HEK293 (cell line): ENCODE measurements around the gene NAA16.

ENCODE experiments used
- CTCF ChIA-PET: fragments of 350-600 bp; formaldehyde crosslinking; extraction: SDS; loops from one replicate; lab custom pipeline; 2021; ENCODE audit warnings: antibody characterized with exemption; lab: Yijun Ruan, JAX
- POLR2A ChIA-PET: fragments of 300-600 bp; formaldehyde crosslinking; extraction: SDS; loops from one replicate; lab custom pipeline; 2020; ENCODE audit warnings: antibody characterized with exemption, inconsistent platforms; lab: Yijun Ruan, JAX
- H3K27ac ChIP-seq: fragments of 200-500 bp; sonication (Bioruptor generic); 2 replicates; pipeline ENCODE4 v1.5.1; 2014; ENCODE audit warnings: low read depth, low read length, control low read depth, inconsistent platforms; ENCODE audit errors: extremely low read depth
- H3K36me3 ChIP-seq, 2 experiments: fragments of 200-500 bp in 1 of 2; sonication (Bioruptor generic) in 1 of 2; 1 replicate in 1 of 2; 2 replicates in 1 of 2; pipeline ENCODE4 v1.5.1; 2014 to 2017; ENCODE audit warnings: inconsistent platforms in 2 of 2, low read length in 2 of 2; ENCODE audit not compliant: control insufficient read depth in 2 of 2, insufficient read depth in 1 of 2
- H3K4me1 ChIP-seq: fragments of 200-500 bp; sonication (Bioruptor generic); 2 replicates; pipeline ENCODE4 v1.5.1; 2014; ENCODE audit warnings: mild to moderate bottlenecking, low read length, inconsistent platforms; ENCODE audit not compliant: control insufficient read depth, insufficient read depth
- H3K4me3 ChIP-seq: 2 replicates; pipeline ENCODE4 v1.5.1; 2011; ENCODE audit warnings: low read depth, mild to moderate bottlenecking, control low read depth, low read length, moderate library complexity
- H3K9me3 ChIP-seq: fragments of 200-500 bp; sonication (Bioruptor generic); 2 replicates; pipeline ENCODE4 v1.5.1; 2014; ENCODE audit warnings: low read depth, low read length, inconsistent platforms; ENCODE audit not compliant: control insufficient read depth, insufficient read depth
- MZF1 ChIP-seq: fragments of 450-650 bp; formaldehyde crosslinking; IDR thresholded peaks from 2 replicates; pipeline ENCODE4 v1.5.1; 2017; ENCODE audit warnings: missing biosample characterization, missing genetic modification characterization, borderline replicate concordance
- ZEB2 ChIP-seq: fragments of 450-650 bp; formaldehyde crosslinking; IDR thresholded peaks from 2 replicates; pipeline ENCODE4 v1.5.1; 2016; ENCODE audit warnings: missing biosample characterization, missing genetic modification characterization
- ZFHX2 ChIP-seq: fragments of 450-650 bp; formaldehyde crosslinking; conservative IDR thresholded peaks from 2 replicates; pipeline ENCODE4 v1.5.1; 2016; ENCODE audit warnings: missing biosample characterization, missing genetic modification characterization
- ZNF174 ChIP-seq: fragments of 450-650 bp; formaldehyde crosslinking; IDR thresholded peaks from 2 replicates; pipeline ENCODE4 v1.5.0; 2017; ENCODE audit warnings: missing biosample characterization, mild to moderate bottlenecking, missing genetic modification characterization
- ZNF202 ChIP-seq: fragments of 450-650 bp; formaldehyde crosslinking; IDR thresholded peaks from 2 replicates; pipeline ENCODE4 v1.5.1; 2016; ENCODE audit warnings: missing biosample characterization, missing genetic modification characterization, borderline replicate concordance
- ZNF23 ChIP-seq: fragments of 450-650 bp; formaldehyde crosslinking; IDR thresholded peaks from 2 replicates; pipeline ENCODE4 v1.5.1; 2016; ENCODE audit warnings: missing biosample characterization, missing genetic modification characterization, borderline replicate concordance
- ZNF239 ChIP-seq: fragments of 450-650 bp; formaldehyde crosslinking; IDR thresholded peaks from 2 replicates; pipeline ENCODE4 v1.5.1; 2016; ENCODE audit warnings: missing biosample characterization, missing genetic modification characterization
- ZNF248 ChIP-seq: fragments of 450-650 bp; formaldehyde crosslinking; IDR thresholded peaks from 2 replicates; pipeline ENCODE4 v1.5.1; 2017; ENCODE audit warnings: missing biosample characterization, missing genetic modification characterization
- ZNF394 ChIP-seq: fragments of 450-650 bp; formaldehyde crosslinking; IDR thresholded peaks from 2 replicates; pipeline ENCODE4 v1.5.1; 2016; ENCODE audit warnings: missing biosample characterization, missing genetic modification characterization, mild to moderate bottlenecking, moderate library complexity, borderline replicate concordance
- ZNF571 ChIP-seq: fragments of 450-650 bp; formaldehyde crosslinking; IDR thresholded peaks from 2 replicates; pipeline ENCODE4 v1.5.0; 2017; ENCODE audit warnings: missing biosample characterization, missing genetic modification characterization
- ZNF621 ChIP-seq: fragments of 450-650 bp; formaldehyde crosslinking; IDR thresholded peaks from 2 replicates; pipeline ENCODE4 v1.5.1; 2017; ENCODE audit warnings: missing biosample characterization, missing genetic modification characterization
- ZNF624 ChIP-seq: fragments of 450-650 bp; formaldehyde crosslinking; IDR thresholded peaks from 2 replicates; pipeline ENCODE4 v1.5.1; 2017; ENCODE audit warnings: missing biosample characterization, missing genetic modification characterization
- ZNF658 ChIP-seq: fragments of 450-650 bp; formaldehyde crosslinking; IDR thresholded peaks from 2 replicates; pipeline ENCODE4; 2016; ENCODE audit warnings: missing biosample characterization, missing genetic modification characterization
- ZNF664 ChIP-seq: fragments of 450-650 bp; formaldehyde crosslinking; IDR thresholded peaks from 2 replicates; pipeline ENCODE4 v1.5.1; 2016; ENCODE audit warnings: missing biosample characterization, missing genetic modification characterization
- ZNF768 ChIP-seq: fragments of 450-650 bp; formaldehyde crosslinking; IDR thresholded peaks from 2 replicates; pipeline ENCODE4 v1.5.1; 2018; ENCODE audit warnings: missing biosample characterization, mild to moderate bottlenecking, missing genetic modification characterization
- ZNF776 ChIP-seq: fragments of 450-650 bp; formaldehyde crosslinking; IDR thresholded peaks from 2 replicates; pipeline ENCODE4 v1.5.0; 2017; ENCODE audit warnings: missing biosample characterization, missing genetic modification characterization, borderline replicate concordance
- TF ChIP-seq, protein P1 (sequence below): sonication (generic); formaldehyde crosslinking; IDR thresholded peaks from 2 replicates; pipeline ENCODE4 v1.8.1; 2022; ENCODE audit warnings: mild to moderate bottlenecking, moderate library complexity, missing genetic modification reagents
- TF ChIP-seq, protein P2 (sequence below): fragments of 450-650 bp; formaldehyde crosslinking; IDR thresholded peaks from 2 replicates; pipeline ENCODE4 v1.5.1; 2016; ENCODE audit warnings: missing biosample characterization, missing genetic modification characterization, borderline replicate concordance
- TF ChIP-seq, protein P3 (sequence below): fragments of 450-650 bp; formaldehyde crosslinking; IDR thresholded peaks from 2 replicates; pipeline ENCODE4; 2016; ENCODE audit warnings: missing biosample characterization, missing genetic modification characterization
- TF ChIP-seq, protein P4 (sequence below): fragments of 450-650 bp; formaldehyde crosslinking; IDR thresholded peaks from 2 replicates; pipeline ENCODE4 v1.5.1; 2016; ENCODE audit warnings: missing biosample characterization, missing genetic modification characterization

NAA16 gene

DNA sequence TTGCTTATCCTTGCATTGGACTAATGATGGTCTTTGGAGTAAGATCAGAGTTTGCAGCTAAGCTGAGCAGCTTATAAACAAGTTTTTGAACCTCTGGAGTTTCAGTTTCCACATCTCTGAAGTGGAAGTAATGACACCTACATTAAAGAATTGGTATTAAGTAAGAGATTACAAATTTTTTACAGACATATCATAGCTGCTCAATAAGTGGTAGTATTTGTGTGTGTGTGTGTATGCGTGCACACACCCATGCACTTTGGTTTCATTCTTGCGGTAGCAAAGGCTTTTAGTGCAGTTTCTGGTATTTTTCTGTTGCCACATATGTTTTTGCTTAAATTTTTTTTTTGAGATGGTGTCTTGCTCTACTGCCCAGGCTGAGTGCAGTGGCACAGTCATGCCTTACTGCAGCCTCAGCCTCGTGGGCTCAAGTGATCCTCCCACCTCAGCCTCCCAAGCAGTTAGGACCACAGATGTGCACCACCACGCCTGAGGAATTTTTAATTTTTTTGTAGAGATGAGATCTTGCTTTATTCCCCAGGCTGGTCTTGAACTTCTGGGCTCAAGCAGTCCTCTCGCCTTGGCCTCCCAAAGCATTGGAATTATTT, 4.5 kb downstream of the NAA16 start (continued):
- TF ChIP-seq ZNF202 (no peak), ZNF664 (tag by site-specific recombination) (peak; percentile 5; the same call in 1 of the 2 replicates), ZNF394 (tag by site-specific recombination) (0 out of 2 replicates have a peak, but pooled peaks have one; percentile 3)
- TF ChIP-seq, protein P1, sequence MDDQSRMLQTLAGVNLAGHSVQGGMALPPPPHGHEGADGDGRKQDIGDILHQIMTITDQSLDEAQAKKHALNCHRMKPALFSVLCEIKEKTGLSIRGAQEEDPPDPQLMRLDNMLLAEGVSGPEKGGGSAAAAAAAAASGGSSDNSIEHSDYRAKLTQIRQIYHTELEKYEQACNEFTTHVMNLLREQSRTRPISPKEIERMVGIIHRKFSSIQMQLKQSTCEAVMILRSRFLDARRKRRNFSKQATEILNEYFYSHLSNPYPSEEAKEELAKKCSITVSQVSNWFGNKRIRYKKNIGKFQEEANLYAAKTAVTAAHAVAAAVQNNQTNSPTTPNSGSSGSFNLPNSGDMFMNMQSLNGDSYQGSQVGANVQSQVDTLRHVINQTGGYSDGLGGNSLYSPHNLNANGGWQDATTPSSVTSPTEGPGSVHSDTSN (CRISPR knock-in tag) = no peak
- TF ChIP-seq, protein P2, sequence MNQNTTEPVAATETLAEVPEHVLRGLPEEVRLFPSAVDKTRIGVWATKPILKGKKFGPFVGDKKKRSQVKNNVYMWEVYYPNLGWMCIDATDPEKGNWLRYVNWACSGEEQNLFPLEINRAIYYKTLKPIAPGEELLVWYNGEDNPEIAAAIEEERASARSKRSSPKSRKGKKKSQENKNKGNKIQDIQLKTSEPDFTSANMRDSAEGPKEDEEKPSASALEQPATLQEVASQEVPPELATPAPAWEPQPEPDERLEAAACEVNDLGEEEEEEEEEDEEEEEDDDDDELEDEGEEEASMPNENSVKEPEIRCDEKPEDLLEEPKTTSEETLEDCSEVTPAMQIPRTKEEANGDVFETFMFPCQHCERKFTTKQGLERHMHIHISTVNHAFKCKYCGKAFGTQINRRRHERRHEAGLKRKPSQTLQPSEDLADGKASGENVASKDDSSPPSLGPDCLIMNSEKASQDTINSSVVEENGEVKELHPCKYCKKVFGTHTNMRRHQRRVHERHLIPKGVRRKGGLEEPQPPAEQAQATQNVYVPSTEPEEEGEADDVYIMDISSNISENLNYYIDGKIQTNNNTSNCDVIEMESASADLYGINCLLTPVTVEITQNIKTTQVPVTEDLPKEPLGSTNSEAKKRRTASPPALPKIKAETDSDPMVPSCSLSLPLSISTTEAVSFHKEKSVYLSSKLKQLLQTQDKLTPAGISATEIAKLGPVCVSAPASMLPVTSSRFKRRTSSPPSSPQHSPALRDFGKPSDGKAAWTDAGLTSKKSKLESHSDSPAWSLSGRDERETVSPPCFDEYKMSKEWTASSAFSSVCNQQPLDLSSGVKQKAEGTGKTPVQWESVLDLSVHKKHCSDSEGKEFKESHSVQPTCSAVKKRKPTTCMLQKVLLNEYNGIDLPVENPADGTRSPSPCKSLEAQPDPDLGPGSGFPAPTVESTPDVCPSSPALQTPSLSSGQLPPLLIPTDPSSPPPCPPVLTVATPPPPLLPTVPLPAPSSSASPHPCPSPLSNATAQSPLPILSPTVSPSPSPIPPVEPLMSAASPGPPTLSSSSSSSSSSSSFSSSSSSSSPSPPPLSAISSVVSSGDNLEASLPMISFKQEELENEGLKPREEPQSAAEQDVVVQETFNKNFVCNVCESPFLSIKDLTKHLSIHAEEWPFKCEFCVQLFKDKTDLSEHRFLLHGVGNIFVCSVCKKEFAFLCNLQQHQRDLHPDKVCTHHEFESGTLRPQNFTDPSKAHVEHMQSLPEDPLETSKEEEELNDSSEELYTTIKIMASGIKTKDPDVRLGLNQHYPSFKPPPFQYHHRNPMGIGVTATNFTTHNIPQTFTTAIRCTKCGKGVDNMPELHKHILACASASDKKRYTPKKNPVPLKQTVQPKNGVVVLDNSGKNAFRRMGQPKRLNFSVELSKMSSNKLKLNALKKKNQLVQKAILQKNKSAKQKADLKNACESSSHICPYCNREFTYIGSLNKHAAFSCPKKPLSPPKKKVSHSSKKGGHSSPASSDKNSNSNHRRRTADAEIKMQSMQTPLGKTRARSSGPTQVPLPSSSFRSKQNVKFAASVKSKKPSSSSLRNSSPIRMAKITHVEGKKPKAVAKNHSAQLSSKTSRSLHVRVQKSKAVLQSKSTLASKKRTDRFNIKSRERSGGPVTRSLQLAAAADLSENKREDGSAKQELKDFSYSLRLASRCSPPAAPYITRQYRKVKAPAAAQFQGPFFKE (tag by site-specific recombination) = no peak

DNA sequence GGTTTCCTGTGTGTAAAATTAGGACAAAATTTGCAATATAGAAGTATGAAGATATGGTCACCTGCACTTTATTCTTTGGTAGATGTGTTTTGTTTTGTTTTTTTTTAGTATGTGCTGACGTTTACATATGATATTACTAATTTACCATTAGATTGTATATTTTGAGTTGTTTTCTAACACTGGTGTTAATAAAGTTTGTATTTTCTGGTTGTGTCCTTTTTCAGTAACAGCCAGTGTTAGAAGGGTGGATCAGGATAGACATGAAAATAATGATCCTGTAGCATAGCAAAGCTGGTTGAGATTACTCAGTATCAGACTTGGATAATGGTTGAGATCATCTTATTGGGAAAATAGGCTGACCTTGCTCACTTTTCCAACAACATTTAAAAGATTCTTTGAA, 6.2 kb downstream of the NAA16 start:
- no peak for TF ChIP-seq ZNF571
- TF ChIP-seq ZNF624 (tag by site-specific recombination) = no peak
- no peak for TF ChIP-seq MZF1 (tag by site-specific recombination)
- TF ChIP-seq, protein P3, sequence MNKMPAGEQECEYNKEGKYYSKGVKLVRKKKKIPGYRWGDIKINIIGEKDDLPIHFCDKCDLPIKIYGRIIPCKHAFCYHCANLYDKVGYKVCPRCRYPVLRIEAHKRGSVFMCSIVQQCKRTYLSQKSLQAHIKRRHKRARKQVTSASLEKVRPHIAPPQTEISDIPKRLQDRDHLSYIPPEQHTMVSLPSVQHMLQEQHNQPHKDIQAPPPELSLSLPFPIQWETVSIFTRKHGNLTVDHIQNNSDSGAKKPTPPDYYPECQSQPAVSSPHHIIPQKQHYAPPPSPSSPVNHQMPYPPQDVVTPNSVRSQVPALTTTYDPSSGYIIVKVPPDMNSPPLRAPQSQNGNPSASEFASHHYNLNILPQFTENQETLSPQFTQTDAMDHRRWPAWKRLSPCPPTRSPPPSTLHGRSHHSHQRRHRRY = no peak
- TF ChIP-seq ZNF621 (tag by site-specific recombination) = no peak
- no peak for TF ChIP-seq ZNF174
- TF ChIP-seq ZEB2 (tag by site-specific recombination) = no peak
- TF ChIP-seq, protein P4, sequence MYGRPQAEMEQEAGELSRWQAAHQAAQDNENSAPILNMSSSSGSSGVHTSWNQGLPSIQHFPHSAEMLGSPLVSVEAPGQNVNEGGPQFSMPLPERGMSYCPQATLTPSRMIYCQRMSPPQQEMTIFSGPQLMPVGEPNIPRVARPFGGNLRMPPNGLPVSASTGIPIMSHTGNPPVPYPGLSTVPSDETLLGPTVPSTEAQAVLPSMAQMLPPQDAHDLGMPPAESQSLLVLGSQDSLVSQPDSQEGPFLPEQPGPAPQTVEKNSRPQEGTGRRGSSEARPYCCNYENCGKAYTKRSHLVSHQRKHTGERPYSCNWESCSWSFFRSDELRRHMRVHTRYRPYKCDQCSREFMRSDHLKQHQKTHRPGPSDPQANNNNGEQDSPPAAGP (tag by site-specific recombination) = no peak
- no peak for TF ChIP-seq ZNF23 (tag by site-specific recombination)
- TF ChIP-seq ZFHX2 (tag by site-specific recombination) = no peak
- TF ChIP-seq ZNF768 (tag by site-specific recombination) = no peak
- no peak for TF ChIP-seq ZNF248 (tag by site-specific recombination)
- no peak for TF ChIP-seq ZNF239 (tag by site-specific recombination)
- no peak for TF ChIP-seq ZNF658 (tag by site-specific recombination)
- no peak for TF ChIP-seq ZNF776
- ChIA-PET CTCF (interaction anchor here (0.6 kb wide), 1 partner anchor 244 kb away, joined by 3 read pairs; no protein-coding TSS in a partner anchor), POLR2A (no interaction called here)
- peaks cover 5 to 17% of the 10 kb centered on the region in 2 experiments; a peak in 2 of 3 replicates for H3K36me3 ChIP-seq
- H3K4me1 ChIP-seq = peaks cover 12% of the 10 kb centered on the region
- H3K9me3 ChIP-seq = no peaks in the 10 kb centered on the region
- H3K27ac ChIP-seq = no peak overlapping the region
- H3K4me3 ChIP-seq = no peak overlapping the region
